GM12874 (cell line): ENCODE measurements around the gene OGFR.

Experiments used
- CTCF ChIP-seq: IDR thresholded peaks from 2 replicates; pipeline ENCODE4 v1.5.1; 2011; ENCODE audit warnings: low read depth, mild to moderate bottlenecking, control low read depth, low read length, moderate library complexity; ENCODE audit not compliant: insufficient read depth

Gene OGFR

GRCh38 chr20:62856931-62857619 lies 52.4 kb downstream of the OGFR start:
- no peak for TF ChIP-seq CTCF

GRCh38 chr20:62858058-62858830 lies 53.6 kb downstream of the OGFR start:
- no peak for TF ChIP-seq CTCF

- no peak for TF ChIP-seq CTCF
Observed at GRCh38 chr20:62859721-62860120, 55.1 kb downstream of the OGFR start.

- no peak for TF ChIP-seq CTCF
Observed at GRCh38 chr20:62860391-62860923, 55.8 kb downstream of the OGFR start.

- no peak for TF ChIP-seq CTCF
Observed at GRCh38 chr20:62860924-62861691, 56.5 kb downstream of the OGFR start.

GRCh38 chr20:62861726-62862336 lies 57.2 kb downstream of the OGFR start, which contains the start of gene TCFL5:
Gene TCFL5 (minus strand): TSS chr20:62861822. CDS start chr20:62861670, 152 bp downstream.
- no peak for TF ChIP-seq CTCF
